Heart left ventricle (tissue), 16 donors: ENCODE measurements around the gene NKD1. TPM values are rescaled to one million over a fixed set of nuclear protein-coding genes. Genes with fewer than 3 reads are reported as not detected.

Experiments
- ATAC-seq, 4 donors: fragments of 200-7000 bp; cut with Tn5 transposase; one replicate each; pipeline ENCODE4 v1.9.1; 2020 to 2022; ENCODE audit warnings: moderate library complexity in 4 of 4, mild to moderate bottlenecking in 3 of 4, moderate number of reproducible peaks in 1 of 4
- DNase-seq, 5 donors: peaks; one replicate each; pipeline ENCODE4 v3.0.0-alpha.2; 2020
- H3K27ac ChIP-seq, 12 donors: fragments of 200-600 bp; sonication (generic) in 4 of 12; one replicate each; pipeline versions ENCODE4 v1.5.0 to v1.8.0; 2016 to 2022; ENCODE audit warnings: mild to moderate bottlenecking in 2 of 12
- H3K27me3 ChIP-seq, 9 donors: fragments of 200-600 bp; sonication (generic) in 2 of 9; one replicate each; pipeline versions ENCODE4 v1.5.1 to v1.8.0; 2016 to 2022; ENCODE audit warnings: mild to moderate bottlenecking in 3 of 9
- H3K36me3 ChIP-seq, 9 donors: fragments of 200-600 bp; sonication (generic) in 2 of 9; one replicate each; pipeline versions ENCODE4 v1.5.0 to v1.8.0; 2018 to 2022; ENCODE audit warnings: mild to moderate bottlenecking in 2 of 9
- H3K4me1 ChIP-seq, 12 donors: fragments of 200-600 bp; sonication (generic) in 4 of 12; one replicate each; pipeline versions ENCODE4 v1.5.0 to v1.8.0; 2016 to 2022; ENCODE audit warnings: mild to moderate bottlenecking in 3 of 12
- H3K4me3 ChIP-seq, 12 donors: fragments of 200-600 bp; sonication (generic) in 4 of 12; one replicate each; pipeline versions ENCODE4 v1.5.0 to v1.8.0; 2017 to 2022; ENCODE audit warnings: mild to moderate bottlenecking in 9 of 12, moderate library complexity in 4 of 12
- H3K9me3 ChIP-seq, 12 donors: fragments of 200-600 bp; sonication (generic) in 4 of 12; one replicate each; pipeline versions ENCODE4 v1.5.0 to v1.8.0; 2016 to 2022; ENCODE audit warnings: mild to moderate bottlenecking in 1 of 12
- POLR2A ChIP-seq, 2 donors: fragments of 450-650 bp; IDR thresholded peaks; one replicate each; pipeline ENCODE4 v1.6.1; 2017; ENCODE audit warnings: antibody characterized with exemption in 2 of 2, mild to moderate bottlenecking in 2 of 2, moderate library complexity in 2 of 2
- WGBS, 4 donors: extraction: QIAGEN DNeasy Blood & Tissue Kit in 2 of 4; methylation state at CpG; one replicate each; pipeline versions ENCODE4 v1.1.5 to v1.1.7; 2013 to 2018; 5-methylcytosine and 5-hydroxymethylcytosine counted together
- intact Hi-C, 10 donors: fragments of 100-400 bp; cut with DNase I; formaldehyde crosslinking; loops; one replicate each; pipeline versions ENCODE4 v1.11.1 to v1.14.2; 2022
- polyA plus RNA-seq, 2 donors: library from polyadenylated mRNA; stranded (reverse); fragments of 200-250 nt; gene quantifications; one replicate each; pipeline ENCODE4 v1.2.3, GENCODE V29; 2013
- total RNA-seq, 9 donors: library from RNA; depleted of rRNA in 2 of 9; stranded (reverse); fragments of >200 nt in 2 of 9; fragmentation: NEBNext Ultra II Directional in 3 of 9; extraction: Animal tissue kit (Norgen Biotek cat#: 25700) in 3 of 9; gene quantifications; one replicate each; pipeline versions ENCODE4 v1.1.0 to v1.2.4, GENCODE V29; 2016 to 2023
- TF ChIP-seq, protein P1 (sequence below), 12 donors: fragments of 200-600 bp; sonication (generic) in 4 of 12; IDR thresholded peaks; one replicate each; pipeline versions ENCODE4 v1.5.0 to v1.8.0; 2018 to 2022; ENCODE audit warnings: antibody characterized with exemption in 12 of 12, mild to moderate bottlenecking in 5 of 12
- donor health status: ischemic (EF 13 %, LVEDD 7.1; RV severe dilation, severe dysfunction).
- donor health status: healthy with polysubstance abuse.
- donor health status: DM: no; HTN: yes; CAD: no.
- donor health status: DM: no; HTN: no; CAD: no.
- donor health status: ischemic (EF 25% LVEDD 6.9; RV normal size, moderate dysfunction).
- donor health status: ischemic (EF 25% LVEDD 5.7; RV mildly dilated, moderate dysfunction).
- donor health status: healthy.
- donor health status: DM: yes; HTN: yes; CAD: no.
- donor health status: ischemic (EF 35%, LVEDD 5.7; RV mildly dilated, moderate dysfunction).
- donor health status: nonischemic (EF 11% LVEDD 7.7; RV severe dilation, severe dysfunction).
- donor health status: DM: yes; HTN: yes; CAD: no.
- donor health status: PGD.
- donor health status: ischemic (EF 29% LVEDD 5.4; RV normal size, mild dysfunction).
- donor health status: nonischemic (EF 23%, LVEDD 6.1; RV moderate dilation, normal function).

The NKD1 gene
- total and polyA plus RNA-seq, 11 donors, result 0.05 to 1.0 (median 0.26) TPM

DNA sequence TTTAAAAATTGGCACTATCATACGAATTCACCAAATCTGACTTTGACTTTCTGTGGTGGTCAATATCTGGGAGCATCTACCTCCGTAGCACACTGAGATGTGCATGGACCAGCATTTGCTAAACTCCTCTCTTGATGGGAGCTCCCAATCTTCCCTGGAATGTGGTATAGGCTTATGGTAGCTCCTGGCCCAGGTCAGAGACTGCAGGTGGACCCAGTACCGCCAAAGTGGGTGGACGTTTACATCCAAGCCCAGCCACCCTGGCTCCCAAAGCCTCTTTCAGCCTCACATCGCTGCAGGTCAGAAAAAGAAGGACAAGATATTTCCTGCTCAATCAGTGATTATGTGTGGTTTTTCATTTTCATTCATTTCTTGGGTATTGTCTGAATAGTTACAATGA is 43.1 kb upstream of the NKD1 start:
- WGBS, 4 donors, result 70 to 84% (median 76%) methylated on average over 5 of the region's 5 CpGs
- no peak for DNase-seq
- peaks cover 0 to 35% (median 0%) of the 10 kb centered on the region in 9 donors for H3K27me3 ChIP-seq
- no peak overlapping the region for H3K27ac ChIP-seq
- TF ChIP-seq, protein P1, sequence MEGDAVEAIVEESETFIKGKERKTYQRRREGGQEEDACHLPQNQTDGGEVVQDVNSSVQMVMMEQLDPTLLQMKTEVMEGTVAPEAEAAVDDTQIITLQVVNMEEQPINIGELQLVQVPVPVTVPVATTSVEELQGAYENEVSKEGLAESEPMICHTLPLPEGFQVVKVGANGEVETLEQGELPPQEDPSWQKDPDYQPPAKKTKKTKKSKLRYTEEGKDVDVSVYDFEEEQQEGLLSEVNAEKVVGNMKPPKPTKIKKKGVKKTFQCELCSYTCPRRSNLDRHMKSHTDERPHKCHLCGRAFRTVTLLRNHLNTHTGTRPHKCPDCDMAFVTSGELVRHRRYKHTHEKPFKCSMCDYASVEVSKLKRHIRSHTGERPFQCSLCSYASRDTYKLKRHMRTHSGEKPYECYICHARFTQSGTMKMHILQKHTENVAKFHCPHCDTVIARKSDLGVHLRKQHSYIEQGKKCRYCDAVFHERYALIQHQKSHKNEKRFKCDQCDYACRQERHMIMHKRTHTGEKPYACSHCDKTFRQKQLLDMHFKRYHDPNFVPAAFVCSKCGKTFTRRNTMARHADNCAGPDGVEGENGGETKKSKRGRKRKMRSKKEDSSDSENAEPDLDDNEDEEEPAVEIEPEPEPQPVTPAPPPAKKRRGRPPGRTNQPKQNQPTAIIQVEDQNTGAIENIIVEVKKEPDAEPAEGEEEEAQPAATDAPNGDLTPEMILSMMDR (IDR thresholded peaks at IDR 0.05), result no peak
- no peak for TF ChIP-seq POLR2A (IDR thresholded peaks at IDR 0.05)
- no peaks in the 10 kb centered on the region for H3K4me1 ChIP-seq
- peaks cover 0 to 3% (median 0%) of the 10 kb centered on the region in 12 donors for H3K9me3 ChIP-seq
- ATAC-seq, result no peak
- intact Hi-C loops, result no loop called here
- no peak overlapping the region for H3K4me3 ChIP-seq
- no peaks in the 10 kb centered on the region for H3K36me3 ChIP-seq

DNA sequence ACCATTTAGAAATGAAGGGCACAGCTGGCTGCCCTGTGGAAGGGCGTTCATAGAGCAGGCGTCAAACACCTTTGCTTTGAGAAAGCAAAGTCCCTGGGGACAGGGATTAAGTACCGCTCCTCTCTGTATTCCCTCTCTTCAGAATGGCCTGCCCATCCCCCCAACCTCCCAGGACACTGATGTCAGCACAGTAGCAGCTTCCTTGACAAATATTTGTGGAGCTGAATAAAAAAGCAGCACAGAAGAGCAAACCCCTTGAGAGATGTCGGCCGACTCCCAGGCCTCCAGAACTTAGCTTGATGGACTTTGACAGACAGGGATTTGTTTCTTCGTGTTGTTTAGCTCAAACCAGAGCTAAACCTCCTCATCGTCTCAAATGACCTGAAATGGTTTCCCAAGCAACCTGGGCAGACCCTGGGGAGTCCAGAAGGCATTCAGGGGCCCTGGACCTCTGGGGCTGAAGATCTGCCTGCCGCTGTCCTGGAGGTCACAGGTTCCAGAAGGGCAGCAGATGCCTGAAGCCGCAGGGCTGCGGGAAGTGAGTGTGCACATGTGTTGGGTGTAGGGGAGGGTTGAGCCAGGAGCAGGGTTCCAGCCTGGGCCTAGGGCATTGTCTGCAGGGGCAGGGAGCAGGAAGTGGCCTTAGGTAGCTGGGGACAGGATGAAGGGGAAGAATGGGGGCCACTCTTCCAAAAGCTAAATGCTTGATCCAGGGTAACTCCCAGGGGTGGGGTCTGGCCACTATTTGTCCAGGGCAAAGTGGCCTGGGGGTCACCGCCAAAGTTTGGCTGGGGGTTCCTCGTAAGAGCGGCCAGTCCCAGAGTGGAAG is 42.3 kb upstream of the NKD1 start:
- ATAC-seq (no peak), DNase-seq (no peak)
- Histone ChIP-seq H3K4me1 (no peaks in the 10 kb centered on the region), H3K27ac (no peak overlapping the region), H3K27me3 (peaks cover 0 to 35% (median 0%) of the 10 kb centered on the region in 9 donors), H3K36me3 (no peaks in the 10 kb centered on the region), H3K9me3 (peaks cover 0 to 3% (median 0%) of the 10 kb centered on the region in 12 donors), H3K4me3 (no peak overlapping the region)
- 54 to 68% (median 57%) methylated on average over 13 of the region's 13 CpGs for WGBS, 4 donors
- intact Hi-C loops, result no loop called here
- TF ChIP-seq, protein P1 (IDR thresholded peaks at IDR 0.05), result no peak
- no peak for TF ChIP-seq POLR2A (IDR thresholded peaks at IDR 0.05)

DNA sequence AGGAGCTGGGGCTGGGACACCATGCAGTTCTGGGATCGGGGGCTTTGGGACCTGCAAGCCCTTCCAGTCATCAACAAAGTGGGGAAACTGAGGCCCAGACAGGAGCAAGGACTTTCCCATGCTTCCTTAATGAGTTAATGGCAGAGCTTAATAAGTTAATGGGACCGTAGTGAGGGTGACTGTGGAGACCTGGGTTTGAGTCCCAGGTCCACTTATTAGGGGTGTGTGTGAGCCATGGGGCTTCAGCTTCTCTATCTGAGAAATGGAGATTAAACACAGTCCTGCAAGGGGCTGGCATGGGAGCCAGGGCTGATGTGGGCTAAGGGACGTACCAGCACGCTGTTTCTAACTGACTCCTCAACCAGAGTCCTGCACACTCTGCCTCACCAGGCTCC is 41.7 kb upstream of the NKD1 start:
- peaks cover 0 to 34% (median 0%) of the 10 kb centered on the region in 9 donors for H3K27me3 ChIP-seq
- TF ChIP-seq, protein P1 (IDR thresholded peaks at IDR 0.05), result no peak
- H3K4me1 ChIP-seq, result no peaks in the 10 kb centered on the region
- 82 to 91% (median 88%) methylated on average over 4 of the region's 4 CpGs for WGBS, 4 donors
- no peaks in the 10 kb centered on the region for H3K36me3 ChIP-seq
- ATAC-seq, result no peak
- no peak overlapping the region for H3K4me3 ChIP-seq
- DNase-seq, result no peak
- no peak overlapping the region for H3K27ac ChIP-seq
- H3K9me3 ChIP-seq, result peaks cover 0 to 5% (median 0%) of the 10 kb centered on the region in 12 donors
- intact Hi-C loops, result no loop called here

DNA sequence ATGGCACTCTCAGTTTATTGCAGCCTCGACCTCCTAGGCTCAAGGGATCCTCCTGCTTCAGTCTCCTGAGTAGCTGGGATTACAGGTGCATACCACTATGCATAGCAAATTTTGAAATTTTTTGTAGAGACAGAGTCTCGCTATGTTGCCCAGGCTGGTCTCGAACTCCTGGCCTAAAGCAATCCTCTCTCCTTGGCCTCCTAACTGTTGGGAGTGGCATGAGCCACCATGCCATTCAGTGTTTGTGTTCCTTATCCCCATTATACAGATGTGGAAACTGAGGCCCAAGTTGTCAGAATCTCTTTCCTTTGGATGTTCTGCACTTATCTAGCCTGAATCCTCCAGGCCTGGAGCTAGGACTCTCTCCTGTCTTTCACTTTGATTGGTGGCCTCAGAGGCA is 40.8 kb upstream of the NKD1 start:
- Histone ChIP-seq H3K9me3 (peaks cover 0 to 8% (median 0%) of the 10 kb centered on the region in 12 donors), H3K27ac (no peak overlapping the region), H3K4me1 (no peaks in the 10 kb centered on the region), H3K27me3 (peaks cover 0 to 25% (median 0%) of the 10 kb centered on the region in 9 donors), H3K4me3 (no peak overlapping the region), H3K36me3 (no peaks in the 10 kb centered on the region)
- TF ChIP-seq POLR2A (IDR thresholded peaks at IDR 0.05), result no peak
- TF ChIP-seq, protein P1 (IDR thresholded peaks at IDR 0.05), result no peak
- WGBS, 4 donors, result 69 to 78% (median 74%) methylated on average over 3 of the region's 3 CpGs
- DNase-seq (no peak), ATAC-seq (no peak)
- intact Hi-C loops, result no loop called here
